Muscle of arm (tissue), 12 donors: ENCODE data around the gene ANKRD42. TPM values are rescaled to one million over a fixed set of nuclear protein-coding genes. Genes with fewer than 3 reads are reported as not detected.
"Not testable (repeated sequence)": the region's sequence is repeated elsewhere in the genome, so short reads cannot be mapped to it uniquely, and the experiment has no call there.

Experiments used
- DNase-seq: peaks from one replicate; pipeline ENCODE4 v3.0.0-alpha.2; 2013
- polyA plus RNA-seq, 12 donors: library from polyadenylated mRNA; unstranded; fragments of 120-200 nt; gene quantifications; one replicate each; pipeline ENCODE4 v1.2.1, GENCODE V29; 2013; ENCODE audit not compliant: insufficient read length in 12 of 12

The ANKRD42 gene
- polyA plus RNA-seq, 12 donors = 3.1 to 16.1 (median 4.4) TPM; not detected in 1

GRCh38 chr11:83235825-83236224, 42.3 kb downstream of the ANKRD42 start:
- no peak for DNase-seq

- no peak for DNase-seq
Measured at GRCh38 chr11:83238111-83238510, 44.6 kb downstream of the ANKRD42 start.

GRCh38 chr11:83241291-83241946, 47.9 kb downstream of the ANKRD42 start:
- DNase-seq = peak; percentile 40

- DNase-seq = no peak
Measured at GRCh38 chr11:83249445-83249844, 55.9 kb downstream of the ANKRD42 start.

GRCh38 chr11:83249972-83250593, 56.6 kb downstream of the ANKRD42 start:
- peak; percentile 22 for DNase-seq

GRCh38 chr11:83252266-83252665, 58.8 kb downstream of the ANKRD42 start:
- DNase-seq = no peak

GRCh38 chr11:83252941-83253340, 59.4 kb downstream of the ANKRD42 start:
- no peak for DNase-seq

- DNase-seq = no peak
Measured at GRCh38 chr11:83255366-83255765, 61.9 kb downstream of the ANKRD42 start.

GRCh38 chr11:83256602-83257340, 63.3 kb downstream of the ANKRD42 start:
- no peak for DNase-seq

GRCh38 chr11:83257761-83258168, 64.3 kb downstream of the ANKRD42 start:
- DNase-seq = no peak

- no peak for DNase-seq
Measured at GRCh38 chr11:83259559-83259958, 66.0 kb downstream of the ANKRD42 start.

- no peak for DNase-seq
Measured at GRCh38 chr11:83265331-83265730, 71.8 kb downstream of the ANKRD42 start.

- not testable (repeated sequence) for DNase-seq
Measured at GRCh38 chr11:83269080-83269479, 75.6 kb downstream of the ANKRD42 start.

GRCh38 chr11:83271734-83272133, 78.2 kb downstream of the ANKRD42 start:
- not testable (repeated sequence) for DNase-seq

- no peak for DNase-seq
Measured at GRCh38 chr11:83272627-83273026, 79.1 kb downstream of the ANKRD42 start.

- DNase-seq = no peak
Measured at GRCh38 chr11:83275888-83276641, 82.6 kb downstream of the ANKRD42 start.

- DNase-seq = no peak
Measured at GRCh38 chr11:83278351-83278750, 84.8 kb downstream of the ANKRD42 start.

- no peak for DNase-seq
Measured at GRCh38 chr11:83280256-83280655, 86.7 kb downstream of the ANKRD42 start.

GRCh38 chr11:83282084-83282716, 88.7 kb downstream of the ANKRD42 start:
- no peak for DNase-seq

- peak; percentile 31 for DNase-seq
Measured at GRCh38 chr11:83284501-83285150, 91.1 kb downstream of the ANKRD42 start.

GRCh38 chr11:83285151-83285770, 91.7 kb downstream of the ANKRD42 start:
- DNase-seq = no peak
